ENCODE results near the gene CYYR1.
"Not testable (repeated sequence)": the region's sequence is repeated elsewhere in the genome, so short reads cannot be mapped to it uniquely, and the experiment has no call there.

- not testable (repeated sequence) for TF ChIP-seq JUN (IDR thresholded peaks at IDR 0.05; ENCODE audit: borderline replicate concordance, insufficient read depth, insufficient read length, low read depth); EZH2 (IDR thresholded peaks at IDR 0.05; ENCODE audit: borderline replicate concordance, low read depth, low read length, severe bottlenecking); POLR2AphosphoS5 (IDR thresholded peaks at IDR 0.05; ENCODE audit: insufficient read depth, low read depth, low read length); POLR2A (IDR thresholded peaks at IDR 0.05; ENCODE audit: low read depth, low read length)
- TF ChIP-seq, protein P1, sequence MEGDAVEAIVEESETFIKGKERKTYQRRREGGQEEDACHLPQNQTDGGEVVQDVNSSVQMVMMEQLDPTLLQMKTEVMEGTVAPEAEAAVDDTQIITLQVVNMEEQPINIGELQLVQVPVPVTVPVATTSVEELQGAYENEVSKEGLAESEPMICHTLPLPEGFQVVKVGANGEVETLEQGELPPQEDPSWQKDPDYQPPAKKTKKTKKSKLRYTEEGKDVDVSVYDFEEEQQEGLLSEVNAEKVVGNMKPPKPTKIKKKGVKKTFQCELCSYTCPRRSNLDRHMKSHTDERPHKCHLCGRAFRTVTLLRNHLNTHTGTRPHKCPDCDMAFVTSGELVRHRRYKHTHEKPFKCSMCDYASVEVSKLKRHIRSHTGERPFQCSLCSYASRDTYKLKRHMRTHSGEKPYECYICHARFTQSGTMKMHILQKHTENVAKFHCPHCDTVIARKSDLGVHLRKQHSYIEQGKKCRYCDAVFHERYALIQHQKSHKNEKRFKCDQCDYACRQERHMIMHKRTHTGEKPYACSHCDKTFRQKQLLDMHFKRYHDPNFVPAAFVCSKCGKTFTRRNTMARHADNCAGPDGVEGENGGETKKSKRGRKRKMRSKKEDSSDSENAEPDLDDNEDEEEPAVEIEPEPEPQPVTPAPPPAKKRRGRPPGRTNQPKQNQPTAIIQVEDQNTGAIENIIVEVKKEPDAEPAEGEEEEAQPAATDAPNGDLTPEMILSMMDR (IDR thresholded peaks at IDR 0.05; ENCODE audit: extremely low read depth in 1 of 2, insufficient read depth in 1 of 2, low read depth in 1 of 2, low read length in 2 of 2), result not testable (repeated sequence)
- TF ChIP-seq, protein P2, sequence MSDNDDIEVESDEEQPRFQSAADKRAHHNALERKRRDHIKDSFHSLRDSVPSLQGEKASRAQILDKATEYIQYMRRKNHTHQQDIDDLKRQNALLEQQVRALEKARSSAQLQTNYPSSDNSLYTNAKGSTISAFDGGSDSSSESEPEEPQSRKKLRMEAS (IDR thresholded peaks at IDR 0.05; ENCODE audit: insufficient read depth, insufficient read length), result not testable (repeated sequence)
Measured at GRCh38 chr21:26458854-26459253, 114.2 kb downstream of the CYYR1 start.

Data from endothelial cell of umbilical vein (primary cell).